Measurements from ENCODE around the gene ARHGEF16.

The ARHGEF16 gene

GRCh38 chr1:3501856-3502640 is 47.6 kb downstream of the ARHGEF16 start:
- DNase-seq (ENCODE audit: low read depth in 2 of 2) = no peak

GRCh38 chr1:3502641-3503524 is 48.4 kb downstream of the ARHGEF16 start:
- DNase-seq (ENCODE audit: low read depth in 2 of 2) = no peak

GRCh38 chr1:3503525-3503886 is 49.0 kb downstream of the ARHGEF16 start:
- DNase-seq (ENCODE audit: low read depth in 2 of 2) = no peak

GRCh38 chr1:3504151-3504821 is 49.8 kb downstream of the ARHGEF16 start:
- no peak for DNase-seq (ENCODE audit: low read depth in 2 of 2)

GRCh38 chr1:3504822-3505153 is 50.3 kb downstream of the ARHGEF16 start:
- DNase-seq (ENCODE audit: low read depth in 2 of 2) = no peak

- no peak for DNase-seq (ENCODE audit: low read depth in 2 of 2)
Measured at GRCh38 chr1:3505161-3505560, 50.7 kb downstream of the ARHGEF16 start.

- no peak for DNase-seq (ENCODE audit: low read depth in 2 of 2)
Measured at GRCh38 chr1:3506041-3506440, 51.6 kb downstream of the ARHGEF16 start.

- DNase-seq (ENCODE audit: low read depth in 2 of 2) = no peak
Measured at GRCh38 chr1:3506943-3507342, 52.5 kb downstream of the ARHGEF16 start.

- DNase-seq (ENCODE audit: low read depth in 2 of 2) = no peak
Measured at GRCh38 chr1:3507636-3508275, 53.3 kb downstream of the ARHGEF16 start.

GRCh38 chr1:3508757-3509415 is 54.4 kb downstream of the ARHGEF16 start:
- no peak for DNase-seq (ENCODE audit: low read depth in 2 of 2)

- no peak for DNase-seq (ENCODE audit: low read depth in 2 of 2)
Measured at GRCh38 chr1:3509721-3510120, 55.3 kb downstream of the ARHGEF16 start.

GRCh38 chr1:3510136-3510955 is 55.9 kb downstream of the ARHGEF16 start:
- DNase-seq (ENCODE audit: low read depth in 2 of 2) = no peak

GRCh38 chr1:3510956-3511250 is 56.4 kb downstream of the ARHGEF16 start:
- no peak for DNase-seq (ENCODE audit: low read depth in 2 of 2)

GRCh38 chr1:3511306-3511705 is 56.8 kb downstream of the ARHGEF16 start:
- DNase-seq (ENCODE audit: low read depth in 2 of 2) = no peak

- no peak for DNase-seq (ENCODE audit: low read depth in 2 of 2)
Measured at GRCh38 chr1:3511856-3512255, 57.4 kb downstream of the ARHGEF16 start.

- no peak for DNase-seq (ENCODE audit: low read depth in 2 of 2)
Measured at GRCh38 chr1:3514404-3514803, 59.9 kb downstream of the ARHGEF16 start.

GRCh38 chr1:3515272-3515671 is 60.8 kb downstream of the ARHGEF16 start:
- DNase-seq (ENCODE audit: low read depth in 2 of 2) = no peak

GRCh38 chr1:3515774-3516480 is 61.5 kb downstream of the ARHGEF16 start:
- no peak for DNase-seq (ENCODE audit: low read depth in 2 of 2)

GRCh38 chr1:3516481-3516869 is 62.0 kb downstream of the ARHGEF16 start:
- DNase-seq (ENCODE audit: low read depth in 2 of 2) = no peak

Data from stimulated activated CD4-positive, alpha-beta T cell treated with anti-CD3 and anti-CD28 coated beads, Interleukin-1b, Interleukin-23, amount 100 ng/mL, for 1 hour (primary cell).